ENCODE measurements around the gene G6PD.
"Not testable (repeated sequence)": the region's sequence is repeated elsewhere in the genome, so short reads cannot be mapped to it uniquely, and the experiment has no call there.

The G6PD gene

GRCh38 chrX:154511761-154512160, 34.9 kb downstream of the G6PD start:
- peaks cover 11% of the 10 kb centered on the region for H3K36me3 ChIP-seq (ENCODE audit: control insufficient read depth, insufficient read depth, low read length, severe bottlenecking)
- no peaks in the 10 kb centered on the region for H3K27me3 ChIP-seq (replicated peaks; ENCODE audit: control insufficient read depth, insufficient read depth, low read length)
- H3K9me3 ChIP-seq (ENCODE audit: control insufficient read depth, low read length): peaks cover 7% of the 10 kb centered on the region
- H3K4me1 ChIP-seq (ENCODE audit: control insufficient read depth, insufficient read depth, low read length): peaks cover under 1% of the 10 kb centered on the region
- H3K9ac ChIP-seq (ENCODE audit: low read length): no peak overlapping the region
- no peak overlapping the region for H3K4me3 ChIP-seq (ENCODE audit: low read length)
- DNase-seq (ENCODE audit: low read depth): no peak

GRCh38 chrX:154509455-154509854, 37.2 kb downstream of the G6PD start:
- no peak for DNase-seq (ENCODE audit: low read depth)
- H3K4me3 ChIP-seq (ENCODE audit: low read length): no peak overlapping the region
- H3K9me3 ChIP-seq (ENCODE audit: control insufficient read depth, low read length): peaks cover 7% of the 10 kb centered on the region
- H3K9ac ChIP-seq (ENCODE audit: low read length): no peak overlapping the region
- H3K36me3 ChIP-seq (ENCODE audit: control insufficient read depth, insufficient read depth, low read length, severe bottlenecking): peaks cover 11% of the 10 kb centered on the region
- H3K27me3 ChIP-seq (replicated peaks; ENCODE audit: control insufficient read depth, insufficient read depth, low read length): no peaks in the 10 kb centered on the region
- peaks cover 16% of the 10 kb centered on the region for H3K4me1 ChIP-seq (ENCODE audit: control insufficient read depth, insufficient read depth, low read length)

- Histone ChIP-seq H3K4me1 (ENCODE audit: control insufficient read depth, insufficient read depth, low read length) (peaks cover 16% of the 10 kb centered on the region), H3K36me3 (ENCODE audit: control insufficient read depth, insufficient read depth, low read length, severe bottlenecking) (peaks cover 11% of the 10 kb centered on the region), H3K27me3 (replicated peaks; ENCODE audit: control insufficient read depth, insufficient read depth, low read length) (no peaks in the 10 kb centered on the region), H3K9ac (ENCODE audit: low read length) (no peak overlapping the region), H3K4me3 (ENCODE audit: low read length) (no peak overlapping the region), H3K9me3 (ENCODE audit: control insufficient read depth, low read length) (peaks cover 7% of the 10 kb centered on the region)
- no peak for DNase-seq (ENCODE audit: low read depth)
Measured at GRCh38 chrX:154508384-154508745, 38.3 kb downstream of the G6PD start.

- peaks cover 11% of the 10 kb centered on the region for H3K36me3 ChIP-seq (ENCODE audit: control insufficient read depth, insufficient read depth, low read length, severe bottlenecking)
- H3K27me3 ChIP-seq (replicated peaks; ENCODE audit: control insufficient read depth, insufficient read depth, low read length): no peaks in the 10 kb centered on the region
- no peak overlapping the region for H3K9ac ChIP-seq (ENCODE audit: low read length)
- H3K4me3 ChIP-seq (ENCODE audit: low read length): no peak overlapping the region
- peaks cover 16% of the 10 kb centered on the region for H3K4me1 ChIP-seq (ENCODE audit: control insufficient read depth, insufficient read depth, low read length)
- DNase-seq (ENCODE audit: low read depth): no peak
- peaks cover 7% of the 10 kb centered on the region for H3K9me3 ChIP-seq (ENCODE audit: control insufficient read depth, low read length)
Measured at GRCh38 chrX:154507673-154508383, 38.8 kb downstream of the G6PD start.

- no peak for DNase-seq (ENCODE audit: low read depth)
- peaks cover 11% of the 10 kb centered on the region for H3K36me3 ChIP-seq (ENCODE audit: control insufficient read depth, insufficient read depth, low read length, severe bottlenecking)
- peaks cover 7% of the 10 kb centered on the region for H3K9me3 ChIP-seq (ENCODE audit: control insufficient read depth, low read length)
- H3K4me1 ChIP-seq (ENCODE audit: control insufficient read depth, insufficient read depth, low read length): peaks cover 16% of the 10 kb centered on the region
- no peak overlapping the region for H3K4me3 ChIP-seq (ENCODE audit: low read length)
- H3K9ac ChIP-seq (ENCODE audit: low read length): peak overlapping the region; percentile 62
- no peaks in the 10 kb centered on the region for H3K27me3 ChIP-seq (replicated peaks; ENCODE audit: control insufficient read depth, insufficient read depth, low read length)
Measured at GRCh38 chrX:154506483-154507332, 39.9 kb downstream of the G6PD start.

- Histone ChIP-seq H3K9me3 (ENCODE audit: control insufficient read depth, low read length) (peaks cover 7% of the 10 kb centered on the region), H3K4me1 (ENCODE audit: control insufficient read depth, insufficient read depth, low read length) (peaks cover 16% of the 10 kb centered on the region), H3K9ac (ENCODE audit: low read length) (peak overlapping the region; percentile 62), H3K4me3 (ENCODE audit: low read length) (no peak overlapping the region), H3K36me3 (ENCODE audit: control insufficient read depth, insufficient read depth, low read length, severe bottlenecking) (peaks cover 11% of the 10 kb centered on the region), H3K27me3 (replicated peaks; ENCODE audit: control insufficient read depth, insufficient read depth, low read length) (no peaks in the 10 kb centered on the region)
- peak; percentile 39 for DNase-seq (ENCODE audit: low read depth)
Measured at GRCh38 chrX:154505734-154506133, 40.9 kb downstream of the G6PD start.

- Histone ChIP-seq H3K9me3 (ENCODE audit: control insufficient read depth, low read length) (no peaks in the 10 kb centered on the region), H3K9ac (ENCODE audit: low read length) (no peak overlapping the region), H3K27me3 (replicated peaks; ENCODE audit: control insufficient read depth, insufficient read depth, low read length) (no peaks in the 10 kb centered on the region), H3K4me3 (ENCODE audit: low read length) (no peak overlapping the region), H3K36me3 (ENCODE audit: control insufficient read depth, insufficient read depth, low read length, severe bottlenecking) (no peaks in the 10 kb centered on the region), H3K4me1 (ENCODE audit: control insufficient read depth, insufficient read depth, low read length) (peaks cover 16% of the 10 kb centered on the region)
- no peak for DNase-seq (ENCODE audit: low read depth)
Measured at GRCh38 chrX:154502989-154503388, 43.7 kb downstream of the G6PD start.

- Histone ChIP-seq H3K9me3 (ENCODE audit: control insufficient read depth, low read length) (no peaks in the 10 kb centered on the region), H3K27me3 (replicated peaks; ENCODE audit: control insufficient read depth, insufficient read depth, low read length) (no peaks in the 10 kb centered on the region)
- DNase-seq (ENCODE audit: low read depth): no peak
Measured at GRCh38 chrX:154502098-154502497, 44.5 kb downstream of the G6PD start.

GRCh38 chrX:154501423-154501822, 45.2 kb downstream of the G6PD start:
- H3K27me3 ChIP-seq (replicated peaks; ENCODE audit: control insufficient read depth, insufficient read depth, low read length); H3K4me3 ChIP-seq (ENCODE audit: low read length); H3K9ac ChIP-seq (ENCODE audit: low read length); H3K36me3 ChIP-seq (ENCODE audit: control insufficient read depth, insufficient read depth, low read length, severe bottlenecking); DNase-seq (ENCODE audit: low read depth); H3K9me3 ChIP-seq (ENCODE audit: control insufficient read depth, low read length): not testable (repeated sequence)
- H3K4me1 ChIP-seq (ENCODE audit: control insufficient read depth, insufficient read depth, low read length): peaks cover 15% of the 10 kb centered on the region

More at GRCh38 chrX:154502098-154502497, 44.5 kb downstream of the G6PD start:
- no peak overlapping the region for H3K9ac ChIP-seq (ENCODE audit: low read length)
- no peak overlapping the region for H3K4me3 ChIP-seq (ENCODE audit: low read length)
- peaks cover 16% of the 10 kb centered on the region for H3K4me1 ChIP-seq (ENCODE audit: control insufficient read depth, insufficient read depth, low read length)
- H3K36me3 ChIP-seq (ENCODE audit: control insufficient read depth, insufficient read depth, low read length, severe bottlenecking): no peaks in the 10 kb centered on the region

- H3K9ac ChIP-seq (ENCODE audit: low read length); H3K27me3 ChIP-seq (replicated peaks; ENCODE audit: control insufficient read depth, insufficient read depth, low read length); H3K9me3 ChIP-seq (ENCODE audit: control insufficient read depth, low read length); H3K36me3 ChIP-seq (ENCODE audit: control insufficient read depth, insufficient read depth, low read length, severe bottlenecking); H3K4me1 ChIP-seq (ENCODE audit: control insufficient read depth, insufficient read depth, low read length); DNase-seq (ENCODE audit: low read depth); H3K4me3 ChIP-seq (ENCODE audit: low read length): not testable (repeated sequence)
Measured at GRCh38 chrX:154496591-154497137, 50.0 kb downstream of the G6PD start.

- DNase-seq (ENCODE audit: low read depth): no peak
Measured at GRCh38 chrX:154495472-154495922, 51.1 kb downstream of the G6PD start.

More at GRCh38 chrX:154495472-154495922, 51.1 kb downstream of the G6PD start:
- Histone ChIP-seq H3K4me3 (ENCODE audit: low read length) (no peak overlapping the region), H3K4me1 (ENCODE audit: control insufficient read depth, insufficient read depth, low read length) (no peaks in the 10 kb centered on the region), H3K9me3 (ENCODE audit: control insufficient read depth, low read length) (no peaks in the 10 kb centered on the region), H3K27me3 (replicated peaks; ENCODE audit: control insufficient read depth, insufficient read depth, low read length) (peaks cover 4% of the 10 kb centered on the region), H3K36me3 (ENCODE audit: control insufficient read depth, insufficient read depth, low read length, severe bottlenecking) (no peaks in the 10 kb centered on the region), H3K9ac (ENCODE audit: low read length) (no peak overlapping the region)
